Spleen (tissue), 7 donors: ENCODE results near the gene ARF1.
A peak's percentile ranks its signal among the peaks of the same experiment; 100 is the strongest.

Experiments
- POLR2A ChIP-seq, 3 donors: fragments of 450-650 bp; IDR thresholded peaks; one replicate each; pipeline ENCODE4 v1.5.1; 2017; ENCODE audit warnings: antibody characterized with exemption in 3 of 3, mild to moderate bottlenecking in 1 of 3
- POLR2AphosphoS5 ChIP-seq, 3 donors: sonication (generic); formaldehyde crosslinking; IDR thresholded peaks; one replicate each; pipeline ENCODE4 v1.5.1; 2017; ENCODE audit warnings: antibody characterized with exemption in 3 of 3
- TF ChIP-seq, protein P1 (sequence below), 11 experiments: fragments of 200-600 bp in 7 of 11; fragments of 450-650 bp in 4 of 11; sonication (generic) in 4 of 11; IDR thresholded peaks in 8 of 11; conservative IDR thresholded peaks in 3 of 11; 1 replicate in 7 of 11; 2 replicates in 4 of 11; pipeline versions ENCODE4 v1.4.0 to v1.8.0; 2016 to 2021; ENCODE audit warnings: antibody characterized with exemption in 11 of 11, inconsistent platforms in 4 of 11, mild to moderate bottlenecking in 1 of 11
- donor health status: DM: no; HTN: no; CAD: no; lungs with moderate emphysema.
- donor health status: DM: no; HTN: no; CAD: no.
- donor health status: DM: no; HTN: no; CAD: no.

DNA sequence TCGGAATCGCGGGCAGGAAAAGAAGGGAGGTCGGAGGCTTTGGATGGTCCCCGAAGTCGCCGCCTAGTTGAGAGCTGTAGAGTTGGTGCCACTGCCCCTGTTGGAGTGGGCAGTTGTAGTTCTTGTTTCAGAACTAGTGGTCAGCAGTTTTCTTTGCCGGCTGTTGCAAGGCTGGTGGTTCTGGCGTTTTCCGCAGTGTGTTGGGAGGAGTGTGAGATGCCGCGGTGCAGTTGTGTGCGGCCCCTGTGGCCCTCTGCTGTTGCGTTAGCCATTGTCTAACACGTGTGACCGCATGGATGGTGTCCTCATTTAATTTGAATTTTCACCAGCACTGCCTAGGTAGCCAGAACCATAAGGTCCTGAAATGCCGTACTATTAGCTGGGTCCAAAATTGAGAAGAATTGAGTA lies 1.4 kb downstream of the ARF1 start:
- TF ChIP-seq, protein P1, sequence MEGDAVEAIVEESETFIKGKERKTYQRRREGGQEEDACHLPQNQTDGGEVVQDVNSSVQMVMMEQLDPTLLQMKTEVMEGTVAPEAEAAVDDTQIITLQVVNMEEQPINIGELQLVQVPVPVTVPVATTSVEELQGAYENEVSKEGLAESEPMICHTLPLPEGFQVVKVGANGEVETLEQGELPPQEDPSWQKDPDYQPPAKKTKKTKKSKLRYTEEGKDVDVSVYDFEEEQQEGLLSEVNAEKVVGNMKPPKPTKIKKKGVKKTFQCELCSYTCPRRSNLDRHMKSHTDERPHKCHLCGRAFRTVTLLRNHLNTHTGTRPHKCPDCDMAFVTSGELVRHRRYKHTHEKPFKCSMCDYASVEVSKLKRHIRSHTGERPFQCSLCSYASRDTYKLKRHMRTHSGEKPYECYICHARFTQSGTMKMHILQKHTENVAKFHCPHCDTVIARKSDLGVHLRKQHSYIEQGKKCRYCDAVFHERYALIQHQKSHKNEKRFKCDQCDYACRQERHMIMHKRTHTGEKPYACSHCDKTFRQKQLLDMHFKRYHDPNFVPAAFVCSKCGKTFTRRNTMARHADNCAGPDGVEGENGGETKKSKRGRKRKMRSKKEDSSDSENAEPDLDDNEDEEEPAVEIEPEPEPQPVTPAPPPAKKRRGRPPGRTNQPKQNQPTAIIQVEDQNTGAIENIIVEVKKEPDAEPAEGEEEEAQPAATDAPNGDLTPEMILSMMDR (IDR thresholded peaks at IDR 0.05 in 8 of 11, conservative IDR thresholded peaks at IDR 0.05 in 3 of 11) = no peak
- TF ChIP-seq POLR2A (IDR thresholded peaks at IDR 0.05) (peak in 1 of 3 donors; percentile 27), POLR2AphosphoS5 (IDR thresholded peaks at IDR 0.05) (peak; percentile 11 to 75 (median 60))
